GM21381 (cell line): Measurements from ENCODE around the gene OXSR1.
"Not testable (repeated sequence)": the region's sequence is repeated elsewhere in the genome, so short reads cannot be mapped to it uniquely, and the experiment has no call there.

Source experiments
- ATAC-seq: cut with Tn5 transposase; IDR thresholded peaks from one replicate; pipeline ENCODE4 v1.9.1; 2021; ENCODE audit warnings: mild to moderate bottlenecking, moderate library complexity; ENCODE audit not compliant: unreplicated experiment

Gene OXSR1

GRCh38 chr3:38265604-38266307, 100.4 kb downstream of the OXSR1 start, which contains the start of gene SLC22A13:
SLC22A13 (plus strand) TSS chr3:38265812; CDS start chr3:38265861, 49 bp downstream.
- no peak for ATAC-seq

GRCh38 chr3:38266810-38267209, 101.5 kb downstream of the OXSR1 start:
- ATAC-seq: no peak

GRCh38 chr3:38267662-38268061, 102.3 kb downstream of the OXSR1 start:
- ATAC-seq: no peak

- no peak for ATAC-seq
Observed at GRCh38 chr3:38268087-38268486, 102.8 kb downstream of the OXSR1 start.

GRCh38 chr3:38268522-38268921, 103.2 kb downstream of the OXSR1 start:
- ATAC-seq: no peak

GRCh38 chr3:38270606-38271005, 105.3 kb downstream of the OXSR1 start:
- no peak for ATAC-seq

- ATAC-seq: no peak
Observed at GRCh38 chr3:38271553-38271952, 106.2 kb downstream of the OXSR1 start.

GRCh38 chr3:38274864-38275649, 109.7 kb downstream of the OXSR1 start:
- ATAC-seq: no peak

- no peak for ATAC-seq
Observed at GRCh38 chr3:38275658-38276057, 110.3 kb downstream of the OXSR1 start.

GRCh38 chr3:38276081-38276916, 111.0 kb downstream of the OXSR1 start:
- no peak for ATAC-seq

- ATAC-seq: no peak
Observed at GRCh38 chr3:38276917-38277630, 111.7 kb downstream of the OXSR1 start.

GRCh38 chr3:38278841-38279240, 113.5 kb downstream of the OXSR1 start:
- no peak for ATAC-seq

GRCh38 chr3:38281895-38282686, 116.8 kb downstream of the OXSR1 start, which contains the start of gene SLC22A14:
SLC22A14 (plus strand) TSS chr3:38282294; CDS start chr3:38306027, 23,733 bp downstream.
- no peak for ATAC-seq

- no peak for ATAC-seq
Observed at GRCh38 chr3:38283810-38284755, 118.7 kb downstream of the OXSR1 start.

- no peak for ATAC-seq
Observed at GRCh38 chr3:38284756-38285150, 119.4 kb downstream of the OXSR1 start.

GRCh38 chr3:38289286-38290217, 124.2 kb downstream of the OXSR1 start:
- ATAC-seq: not testable (repeated sequence)

GRCh38 chr3:38297053-38297452, 131.7 kb downstream of the OXSR1 start:
- not testable (repeated sequence) for ATAC-seq

- ATAC-seq: no peak
Observed at GRCh38 chr3:38297537-38297936, 132.2 kb downstream of the OXSR1 start.
